Astrocyte (in vitro differentiated cells and primary cell): Measurements from ENCODE around the gene MMP7. TPM values are rescaled to one million over a fixed set of nuclear protein-coding genes. Genes with fewer than 3 reads are reported as not detected.

Experiments
- DNase-seq: peaks from one replicate; pipeline ENCODE4 v3.0.0-alpha.2; 2010; ENCODE audit warnings: low read depth
- FAIRE-seq: peaks from 2 replicates; lab custom pipeline; 2011; peaks lifted over from hg19 to GRCh38; lab: Jason Lieb, UNC
- H2AFZ ChIP-seq: 2 replicates; pipeline ENCODE4 v1.6.0; 2012; ENCODE audit warnings: low read depth, low read length, inconsistent platforms
- H3K27ac ChIP-seq: 2 replicates; pipeline ENCODE4 v1.5.1; 2011; ENCODE audit warnings: low read depth, low read length, inconsistent platforms
- H3K27me3 ChIP-seq: 2 replicates; pipeline ENCODE4 v1.6.0; 2011; ENCODE audit warnings: low read length, inconsistent platforms; ENCODE audit not compliant: insufficient read depth
- H3K36me3 ChIP-seq: 2 replicates; pipeline ENCODE4 v1.5.1; 2011; ENCODE audit warnings: low read length, inconsistent platforms; ENCODE audit not compliant: insufficient read depth
- H3K4me1 ChIP-seq: 2 replicates; pipeline ENCODE4 v1.5.1; 2011; ENCODE audit warnings: low read length, inconsistent platforms; ENCODE audit not compliant: insufficient read depth
- H3K4me2 ChIP-seq: 2 replicates; pipeline ENCODE4 v1.6.0; 2012; ENCODE audit warnings: low read length, inconsistent platforms
- H3K4me3 ChIP-seq: 2 replicates; pipeline ENCODE4 v1.5.1; 2011; ENCODE audit warnings: low read depth, mild to moderate bottlenecking, low read length, inconsistent platforms; ENCODE audit not compliant: insufficient read depth
- H3K79me2 ChIP-seq: 2 replicates; pipeline ENCODE4 v1.6.0; 2012; ENCODE audit warnings: mild to moderate bottlenecking, low read length, inconsistent platforms; ENCODE audit not compliant: insufficient read depth
- H3K9ac ChIP-seq: 2 replicates; pipeline ENCODE4 v1.6.0; 2012; ENCODE audit warnings: mild to moderate bottlenecking, low read length, inconsistent platforms
- H3K9me3 ChIP-seq: 2 replicates; pipeline ENCODE4 v1.5.1; 2012; ENCODE audit warnings: low read depth, mild to moderate bottlenecking, low read length, inconsistent platforms; ENCODE audit not compliant: insufficient read depth
- H4K20me1 ChIP-seq: 2 replicates; pipeline ENCODE4 v1.6.0; 2012; ENCODE audit warnings: low read length, inconsistent platforms; ENCODE audit not compliant: insufficient read depth
- H3K27ac Mint-ChIP-seq: one replicate; pipeline ENCODE4 v1.8.0; 2021; ENCODE audit warnings: mild to moderate bottlenecking, mixed read lengths; ENCODE audit not compliant: unreplicated experiment
- H3K27me3 Mint-ChIP-seq: one replicate; pipeline ENCODE4 v1.8.0; 2021; ENCODE audit warnings: low read depth, mixed read lengths; ENCODE audit not compliant: unreplicated experiment
- H3K36me3 Mint-ChIP-seq: one replicate; pipeline ENCODE4 v1.8.0; 2021; ENCODE audit warnings: low read depth, mixed read lengths; ENCODE audit not compliant: unreplicated experiment
- H3K4me1 Mint-ChIP-seq: one replicate; pipeline ENCODE4 v1.8.0; 2021; ENCODE audit warnings: low read depth, mixed read lengths; ENCODE audit not compliant: unreplicated experiment
- H3K4me3 Mint-ChIP-seq: one replicate; pipeline ENCODE4 v1.8.0; 2021; ENCODE audit warnings: mild to moderate bottlenecking, moderate library complexity, mixed read lengths; ENCODE audit not compliant: unreplicated experiment
- H3K9me3 Mint-ChIP-seq: one replicate; pipeline ENCODE4 v1.8.0; 2021; ENCODE audit warnings: mild to moderate bottlenecking, mixed read lengths; ENCODE audit not compliant: unreplicated experiment
- EZH2 ChIP-seq: IDR thresholded peaks from 2 replicates; pipeline ENCODE4 v1.6.1; 2012; ENCODE audit warnings: mild to moderate bottlenecking, low read length, inconsistent platforms; ENCODE audit not compliant: insufficient read depth
- total RNA-seq: library from RNA; stranded (reverse); gene quantifications from 2 replicates; pipeline ENCODE4 v1.2.1, GENCODE V29; 2021
- TF ChIP-seq, protein P1 (sequence below): IDR thresholded peaks from 2 replicates; pipeline ENCODE4 v1.5.1; 2011; ENCODE audit warnings: low read depth, mild to moderate bottlenecking, inconsistent platforms, low read length, moderate library complexity; ENCODE audit not compliant: insufficient read depth

The MMP7 gene
- total RNA-seq, 1 donor from 2014 or later, result 2.6 TPM

DNA sequence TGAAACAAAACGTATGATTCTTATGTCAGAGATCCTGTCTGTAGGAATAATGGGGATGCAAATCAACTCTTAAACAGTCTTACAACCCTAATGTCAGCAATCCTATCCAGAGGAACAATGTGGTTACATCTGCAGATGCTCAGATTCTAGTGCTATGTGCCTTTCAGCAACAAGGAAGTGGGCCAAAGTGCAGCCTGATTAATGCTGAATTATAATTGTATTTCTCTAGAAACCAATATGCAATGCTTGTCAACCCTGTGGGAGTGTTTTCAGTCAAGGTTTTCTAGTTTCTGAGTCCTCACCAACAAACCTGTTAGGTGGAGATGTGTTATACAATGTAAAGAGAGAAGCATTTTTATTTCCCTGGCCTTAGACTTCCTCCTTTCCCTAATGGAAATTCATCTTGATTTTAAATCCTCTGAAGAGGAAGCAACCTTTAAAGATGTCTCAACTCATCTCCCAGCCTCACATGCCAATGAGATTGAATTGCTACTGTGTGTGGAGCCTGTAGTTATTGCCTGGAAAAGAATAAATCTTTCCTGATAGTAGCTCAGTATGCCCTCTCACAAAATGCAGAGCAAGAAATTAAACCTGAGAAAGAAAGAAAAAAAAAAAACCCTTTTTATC, 51.8 kb downstream of the MMP7 start:
- DNase-seq (no peak), FAIRE-seq (no peak)
- Mint-ChIP-seq H3K4me3 (no peak overlapping the region), H3K9me3 (peaks cover 5% of the 10 kb centered on the region), H3K36me3 (no peaks in the 10 kb centered on the region), H3K27me3 (no peaks in the 10 kb centered on the region), H3K27ac (no peak overlapping the region), H3K4me1 (peaks cover 11% of the 10 kb centered on the region)
- Histone ChIP-seq H3K4me3 (no peak overlapping the region), H4K20me1 (no peaks in the 10 kb centered on the region), H3K36me3 (no peaks in the 10 kb centered on the region), H3K9me3 (no peaks in the 10 kb centered on the region), H3K27me3 (no peaks in the 10 kb centered on the region), H3K4me2 (no peak overlapping the region), H3K27ac (no peak overlapping the region), H3K9ac (no peak overlapping the region), H3K4me1 (no peaks in the 10 kb centered on the region), H3K79me2 (no peaks in the 10 kb centered on the region), H2AFZ (no peak overlapping the region)
- TF ChIP-seq, protein P1, sequence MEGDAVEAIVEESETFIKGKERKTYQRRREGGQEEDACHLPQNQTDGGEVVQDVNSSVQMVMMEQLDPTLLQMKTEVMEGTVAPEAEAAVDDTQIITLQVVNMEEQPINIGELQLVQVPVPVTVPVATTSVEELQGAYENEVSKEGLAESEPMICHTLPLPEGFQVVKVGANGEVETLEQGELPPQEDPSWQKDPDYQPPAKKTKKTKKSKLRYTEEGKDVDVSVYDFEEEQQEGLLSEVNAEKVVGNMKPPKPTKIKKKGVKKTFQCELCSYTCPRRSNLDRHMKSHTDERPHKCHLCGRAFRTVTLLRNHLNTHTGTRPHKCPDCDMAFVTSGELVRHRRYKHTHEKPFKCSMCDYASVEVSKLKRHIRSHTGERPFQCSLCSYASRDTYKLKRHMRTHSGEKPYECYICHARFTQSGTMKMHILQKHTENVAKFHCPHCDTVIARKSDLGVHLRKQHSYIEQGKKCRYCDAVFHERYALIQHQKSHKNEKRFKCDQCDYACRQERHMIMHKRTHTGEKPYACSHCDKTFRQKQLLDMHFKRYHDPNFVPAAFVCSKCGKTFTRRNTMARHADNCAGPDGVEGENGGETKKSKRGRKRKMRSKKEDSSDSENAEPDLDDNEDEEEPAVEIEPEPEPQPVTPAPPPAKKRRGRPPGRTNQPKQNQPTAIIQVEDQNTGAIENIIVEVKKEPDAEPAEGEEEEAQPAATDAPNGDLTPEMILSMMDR, result no peak
- no peak for TF ChIP-seq EZH2

DNA sequence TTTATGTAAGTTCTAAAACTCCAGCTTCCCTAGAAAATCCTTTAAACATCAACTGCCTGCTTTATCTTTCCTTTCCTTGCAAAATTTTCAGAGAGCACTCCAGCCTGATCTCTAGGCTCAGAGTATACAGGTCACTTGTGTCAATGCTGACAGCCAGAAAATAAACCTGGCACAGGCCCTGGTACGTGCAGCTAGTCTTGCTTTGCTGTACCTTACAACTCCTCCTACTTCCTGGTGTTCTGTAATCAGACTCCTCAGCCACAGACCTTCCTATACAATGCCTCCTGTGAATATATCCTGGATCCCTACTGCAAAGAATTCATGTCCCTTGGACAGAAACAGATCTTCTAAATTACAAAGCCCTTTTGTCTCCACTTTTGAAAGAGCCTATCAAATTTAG, 53.7 kb downstream of the MMP7 start:
- FAIRE-seq, result no peak
- peak overlapping the region; percentile 38 for H3K27ac Mint-ChIP-seq
- Histone ChIP-seq H2AFZ (peak overlapping the region; percentile 49), H3K27me3 (no peaks in the 10 kb centered on the region), H3K9ac (no peak overlapping the region), H3K9me3 (no peaks in the 10 kb centered on the region), H3K4me3 (no peak overlapping the region), H3K79me2 (no peaks in the 10 kb centered on the region), H3K36me3 (no peaks in the 10 kb centered on the region), H4K20me1 (no peaks in the 10 kb centered on the region), H3K4me1 (no peaks in the 10 kb centered on the region), H3K4me2 (no peak overlapping the region), H3K27ac (no peak overlapping the region)
- no peaks in the 10 kb centered on the region for H3K27me3 Mint-ChIP-seq
- no peak for DNase-seq
- no peak for TF ChIP-seq EZH2
- TF ChIP-seq, protein P1, result no peak
- no peaks in the 10 kb centered on the region for H3K36me3 Mint-ChIP-seq
- H3K4me1 Mint-ChIP-seq, result peaks cover 11% of the 10 kb centered on the region
- H3K4me3 Mint-ChIP-seq, result no peak overlapping the region
- peaks cover 2% of the 10 kb centered on the region for H3K9me3 Mint-ChIP-seq

DNA sequence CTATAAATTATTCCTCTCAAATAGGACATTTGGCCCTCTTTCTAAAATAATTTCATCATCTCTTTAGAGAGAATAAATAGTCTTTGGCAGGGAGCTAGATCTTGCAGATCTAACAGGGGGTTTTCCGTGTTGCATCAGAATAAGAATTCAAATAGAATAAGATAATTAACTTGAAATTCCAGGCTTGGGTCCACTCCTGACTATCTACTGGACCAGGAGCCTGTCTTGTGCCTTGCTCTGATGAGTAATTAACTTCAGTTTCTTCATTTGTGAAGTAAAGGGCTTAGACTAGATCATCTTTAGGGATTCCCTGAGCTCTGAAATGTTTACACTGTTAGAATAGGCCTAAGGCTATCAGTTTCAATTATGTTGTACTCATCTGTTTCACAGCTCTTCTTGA, 54.5 kb downstream of the MMP7 start:
- no peak overlapping the region for H3K4me2 ChIP-seq
- no peak overlapping the region for H3K27ac ChIP-seq
- Mint-ChIP-seq H3K4me1 (peaks cover 11% of the 10 kb centered on the region), H3K4me3 (no peak overlapping the region), H3K36me3 (no peaks in the 10 kb centered on the region), H3K9me3 (peaks cover 2% of the 10 kb centered on the region), H3K27ac (no peak overlapping the region), H3K27me3 (no peaks in the 10 kb centered on the region)
- no peak overlapping the region for H2AFZ ChIP-seq
- no peaks in the 10 kb centered on the region for H3K79me2 ChIP-seq
- H3K9ac ChIP-seq, result no peak overlapping the region
- FAIRE-seq (no peak), DNase-seq (no peak)
- no peaks in the 10 kb centered on the region for H3K9me3 ChIP-seq
- no peak overlapping the region for H3K4me3 ChIP-seq
- H4K20me1 ChIP-seq, result no peaks in the 10 kb centered on the region
- H3K4me1 ChIP-seq, result no peaks in the 10 kb centered on the region
- no peaks in the 10 kb centered on the region for H3K27me3 ChIP-seq
- H3K36me3 ChIP-seq, result no peaks in the 10 kb centered on the region
- TF ChIP-seq EZH2, result no peak
- TF ChIP-seq, protein P1, result no peak
